ENCODE measurements around the gene HS6ST3. TPM values are rescaled to one million over a fixed set of nuclear protein-coding genes. Genes with fewer than 3 reads are reported as not detected.

HS6ST3 gene
- total and polyA plus RNA-seq, 2 experiments from 2014 or later: 0.11 TPM; not detected in 1

DNA sequence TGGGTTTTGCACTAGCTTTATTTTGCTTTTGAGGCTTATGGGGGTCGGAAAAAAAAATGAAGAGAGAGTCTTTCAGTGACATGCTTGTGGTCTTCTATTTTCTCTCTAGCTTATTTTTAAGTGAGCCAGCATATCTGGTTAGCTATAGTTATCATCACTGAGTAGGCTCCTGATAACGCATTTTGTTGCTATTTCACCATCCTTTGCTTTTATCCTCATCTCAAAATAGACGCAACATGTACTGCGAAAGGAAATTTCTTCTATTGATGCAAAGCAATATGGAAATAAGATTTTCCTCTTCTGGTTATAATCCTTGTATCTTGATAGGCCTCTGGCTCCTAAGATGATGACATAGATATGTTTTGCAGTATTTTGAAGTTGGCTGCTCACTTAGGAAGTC is 630.5 kb downstream of the HS6ST3 start:
- no peaks in the 10 kb centered on the region for H3F3A ChIP-seq (ENCODE audit: insufficient read depth)
- H3K4me2 ChIP-seq (ENCODE audit: unreplicated experiment): no peak overlapping the region
- H4K20me1 ChIP-seq (ENCODE audit: insufficient read depth): no peaks in the 10 kb centered on the region
- no peaks in the 10 kb centered on the region for H3K79me2 ChIP-seq (ENCODE audit: insufficient read depth)
- no peak for DNase-seq
- no peak overlapping the region for H3K4me3 ChIP-seq
- H3K9me3 ChIP-seq (ENCODE audit: low read depth): no peaks in the 10 kb centered on the region
- H2AFZ ChIP-seq: no peak overlapping the region
- in situ Hi-C loops (cut with MboI): no loop called here
- H3K9me2 ChIP-seq (ENCODE audit: insufficient read depth): no peaks in the 10 kb centered on the region
- 72 to 82% methylated on average over 4 of the region's 4 CpGs for WGBS, 2 experiments (ENCODE audit: low coverage in 1 of 2, low lambda C conversion rate in 2 of 2, missing lambda C conversion rate in 2 of 2)
- TF ChIP-seq EZH2phosphoT487 (IDR thresholded peaks at IDR 0.05; ENCODE audit: insufficient read depth, low read depth) (no peak), EZH2 (IDR thresholded peaks at IDR 0.05; ENCODE audit: insufficient read depth, poor library complexity, severe bottlenecking) (no peak)
- H3K4me1 ChIP-seq (ENCODE audit: insufficient read depth): no peaks in the 10 kb centered on the region
- no peaks in the 10 kb centered on the region for H3K36me3 ChIP-seq (ENCODE audit: low read depth)
- H3K9ac ChIP-seq: no peak overlapping the region
- no peak overlapping the region for H3K27ac ChIP-seq
- H3K27me3 ChIP-seq (replicated peaks; ENCODE audit: insufficient read depth): no peaks in the 10 kb centered on the region

GRCh38 chr13:96726651-96727050 is 636.7 kb downstream of the HS6ST3 start:
- no peaks in the 10 kb centered on the region for H3K9me3 ChIP-seq (ENCODE audit: low read depth)
- no peaks in the 10 kb centered on the region for H3K4me1 ChIP-seq (ENCODE audit: insufficient read depth)
- no peak overlapping the region for H3K4me3 ChIP-seq
- H3K79me2 ChIP-seq (ENCODE audit: insufficient read depth): no peaks in the 10 kb centered on the region
- DNase-seq: no peak
- no peaks in the 10 kb centered on the region for H3K27me3 ChIP-seq (replicated peaks; ENCODE audit: insufficient read depth)
- no peak overlapping the region for H3K4me2 ChIP-seq (ENCODE audit: unreplicated experiment)
- H3F3A ChIP-seq (ENCODE audit: insufficient read depth): no peaks in the 10 kb centered on the region
- H4K20me1 ChIP-seq (ENCODE audit: insufficient read depth): no peaks in the 10 kb centered on the region
- no peak overlapping the region for H2AFZ ChIP-seq
- H3K36me3 ChIP-seq (ENCODE audit: low read depth): no peaks in the 10 kb centered on the region
- no peak overlapping the region for H3K27ac ChIP-seq
- H3K9ac ChIP-seq: no peak overlapping the region
- in situ Hi-C loops (cut with MboI): no loop called here
- TF ChIP-seq EZH2 (IDR thresholded peaks at IDR 0.05; ENCODE audit: insufficient read depth, poor library complexity, severe bottlenecking) (no peak), EZH2phosphoT487 (IDR thresholded peaks at IDR 0.05; ENCODE audit: insufficient read depth, low read depth) (no peak)
- H3K9me2 ChIP-seq (ENCODE audit: insufficient read depth): no peaks in the 10 kb centered on the region

- no peaks in the 10 kb centered on the region for H3F3A ChIP-seq (ENCODE audit: insufficient read depth)
- H3K4me2 ChIP-seq (ENCODE audit: unreplicated experiment): no peak overlapping the region
- no peaks in the 10 kb centered on the region for H3K4me1 ChIP-seq (ENCODE audit: insufficient read depth)
- no peak overlapping the region for H3K27ac ChIP-seq
- 60 to 70% methylated on average over 2 of the region's 2 CpGs for WGBS, 2 experiments (ENCODE audit: low coverage in 1 of 2, low lambda C conversion rate in 2 of 2, missing lambda C conversion rate in 2 of 2)
- H4K20me1 ChIP-seq (ENCODE audit: insufficient read depth): no peaks in the 10 kb centered on the region
- H3K9me3 ChIP-seq (ENCODE audit: low read depth): no peaks in the 10 kb centered on the region
- no peak overlapping the region for H2AFZ ChIP-seq
- TF ChIP-seq EZH2phosphoT487 (IDR thresholded peaks at IDR 0.05; ENCODE audit: insufficient read depth, low read depth) (no peak), EZH2 (IDR thresholded peaks at IDR 0.05; ENCODE audit: insufficient read depth, poor library complexity, severe bottlenecking) (no peak)
- in situ Hi-C loops (cut with MboI): no loop called here
- no peaks in the 10 kb centered on the region for H3K79me2 ChIP-seq (ENCODE audit: insufficient read depth)
- DNase-seq: no peak
- H3K27me3 ChIP-seq (replicated peaks; ENCODE audit: insufficient read depth): no peaks in the 10 kb centered on the region
- no peak overlapping the region for H3K9ac ChIP-seq
- no peaks in the 10 kb centered on the region for H3K9me2 ChIP-seq (ENCODE audit: insufficient read depth)
- H3K4me3 ChIP-seq: no peak overlapping the region
- H3K36me3 ChIP-seq (ENCODE audit: low read depth): no peaks in the 10 kb centered on the region
These were observed 638.6 kb downstream of the HS6ST3 start for GRCh38 chr13:96728463-96728862.

- Histone ChIP-seq H3K9ac (no peak overlapping the region), H4K20me1 (ENCODE audit: insufficient read depth) (no peaks in the 10 kb centered on the region), H3K4me1 (ENCODE audit: insufficient read depth) (no peaks in the 10 kb centered on the region), H3K9me3 (ENCODE audit: low read depth) (no peaks in the 10 kb centered on the region), H3K36me3 (ENCODE audit: low read depth) (no peaks in the 10 kb centered on the region), H3K4me3 (no peak overlapping the region), H3K27me3 (replicated peaks; ENCODE audit: insufficient read depth) (no peaks in the 10 kb centered on the region), H2AFZ (no peak overlapping the region), H3K27ac (no peak overlapping the region), H3K4me2 (ENCODE audit: unreplicated experiment) (no peak overlapping the region), H3F3A (ENCODE audit: insufficient read depth) (no peaks in the 10 kb centered on the region), H3K79me2 (ENCODE audit: insufficient read depth) (no peaks in the 10 kb centered on the region), H3K9me2 (ENCODE audit: insufficient read depth) (no peaks in the 10 kb centered on the region)
- DNase-seq: no peak
- TF ChIP-seq EZH2phosphoT487 (IDR thresholded peaks at IDR 0.05; ENCODE audit: insufficient read depth, low read depth) (no peak), EZH2 (IDR thresholded peaks at IDR 0.05; ENCODE audit: insufficient read depth, poor library complexity, severe bottlenecking) (no peak)
- 56 to 58% methylated on average over 5 of the region's 5 CpGs for WGBS, 2 experiments (ENCODE audit: low coverage in 1 of 2, low lambda C conversion rate in 2 of 2, missing lambda C conversion rate in 2 of 2)
- in situ Hi-C loops (cut with MboI): no loop called here
These were observed 640.8 kb downstream of the HS6ST3 start for GRCh38 chr13:96730676-96731075.

DNA sequence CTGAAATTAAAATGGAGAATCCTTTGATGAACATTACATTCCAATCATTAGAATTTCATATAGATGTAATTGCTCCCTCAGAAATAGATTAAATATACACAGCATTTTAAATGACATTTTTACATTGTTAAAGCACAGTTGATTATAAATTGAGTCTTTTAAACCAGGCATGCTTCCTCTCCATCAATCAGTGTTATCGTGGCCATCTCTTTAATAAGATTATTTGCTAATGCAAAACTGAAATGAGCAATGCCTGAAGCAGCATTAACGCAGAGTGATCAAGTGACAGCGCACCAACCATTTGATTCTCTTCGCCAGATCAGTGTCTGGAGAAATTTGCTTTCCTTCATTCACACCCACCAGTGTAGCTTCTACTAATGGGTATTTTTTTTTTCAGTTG is 644.6 kb downstream of the HS6ST3 start:
- Histone ChIP-seq H3K4me3 (no peak overlapping the region), H3K4me2 (ENCODE audit: unreplicated experiment) (no peak overlapping the region), H3K79me2 (ENCODE audit: insufficient read depth) (no peaks in the 10 kb centered on the region), H3K4me1 (ENCODE audit: insufficient read depth) (no peaks in the 10 kb centered on the region), H3K27me3 (replicated peaks; ENCODE audit: insufficient read depth) (no peaks in the 10 kb centered on the region), H3K9me3 (ENCODE audit: low read depth) (no peaks in the 10 kb centered on the region), H4K20me1 (ENCODE audit: insufficient read depth) (no peaks in the 10 kb centered on the region), H3K9me2 (ENCODE audit: insufficient read depth) (no peaks in the 10 kb centered on the region), H2AFZ (no peak overlapping the region), H3K9ac (no peak overlapping the region), H3K36me3 (ENCODE audit: low read depth) (no peaks in the 10 kb centered on the region), H3K27ac (no peak overlapping the region), H3F3A (ENCODE audit: insufficient read depth) (no peaks in the 10 kb centered on the region)
- no peak for TF ChIP-seq EZH2 (IDR thresholded peaks at IDR 0.05; ENCODE audit: insufficient read depth, poor library complexity, severe bottlenecking)
- no peak for TF ChIP-seq EZH2phosphoT487 (IDR thresholded peaks at IDR 0.05; ENCODE audit: insufficient read depth, low read depth)
- in situ Hi-C loops (cut with MboI): no loop called here
- WGBS, 2 experiments (ENCODE audit: low coverage in 1 of 2, low lambda C conversion rate in 2 of 2, missing lambda C conversion rate in 2 of 2): 45 to 57% methylated on average over 4 of the region's 4 CpGs
- no peak for DNase-seq

All from GM23248 (cell line).